ENCODE results near the gene PARD3.
"Not testable (repeated sequence)": the region's sequence is repeated elsewhere in the genome, so short reads cannot be mapped to it uniquely, and the experiment has no call there.

PARD3 gene

GRCh38 chr10:34762603-34763299, 52.3 kb downstream of the PARD3 start:
- DNase-seq: no peak

- DNase-seq: no peak
These were observed 52.9 kb downstream of the PARD3 start for GRCh38 chr10:34762156-34762555.

GRCh38 chr10:34761453-34761852, 53.6 kb downstream of the PARD3 start:
- DNase-seq: no peak

GRCh38 chr10:34760606-34761005, 54.5 kb downstream of the PARD3 start:
- no peak for DNase-seq

- no peak for DNase-seq
These were observed 55.3 kb downstream of the PARD3 start for GRCh38 chr10:34759837-34760215.

GRCh38 chr10:34759161-34759836, 55.8 kb downstream of the PARD3 start:
- no peak for DNase-seq

GRCh38 chr10:34758447-34758996, 56.6 kb downstream of the PARD3 start:
- DNase-seq: no peak

- no peak for DNase-seq
These were observed 57.2 kb downstream of the PARD3 start for GRCh38 chr10:34757933-34758332.

- not testable (repeated sequence) for DNase-seq
These were observed 57.9 kb downstream of the PARD3 start for GRCh38 chr10:34757181-34757580.

- DNase-seq: no peak
These were observed 58.5 kb downstream of the PARD3 start for GRCh38 chr10:34756584-34756983.

GRCh38 chr10:34753014-34753757, 61.9 kb downstream of the PARD3 start:
- no peak for DNase-seq

GRCh38 chr10:34751272-34751671, 63.8 kb downstream of the PARD3 start:
- no peak for DNase-seq

- not testable (repeated sequence) for DNase-seq
These were observed 64.3 kb downstream of the PARD3 start for GRCh38 chr10:34750795-34751194.

- no peak for DNase-seq
These were observed 66.3 kb downstream of the PARD3 start for GRCh38 chr10:34748767-34749166.

GRCh38 chr10:34748357-34748756, 66.7 kb downstream of the PARD3 start:
- no peak for DNase-seq

GRCh38 chr10:34746094-34746493, 69.0 kb downstream of the PARD3 start:
- no peak for DNase-seq

GRCh38 chr10:34745244-34745643, 69.9 kb downstream of the PARD3 start:
- DNase-seq: no peak

- no peak for DNase-seq
These were observed 70.5 kb downstream of the PARD3 start for GRCh38 chr10:34744590-34744989.

- DNase-seq: no peak
These were observed 71.3 kb downstream of the PARD3 start for GRCh38 chr10:34743814-34744213.

- no peak for DNase-seq
These were observed 72.6 kb downstream of the PARD3 start for GRCh38 chr10:34742456-34742855.

- not testable (repeated sequence) for DNase-seq
These were observed 74.0 kb downstream of the PARD3 start for GRCh38 chr10:34741087-34741486.

- no peak for DNase-seq
These were observed 74.8 kb downstream of the PARD3 start for GRCh38 chr10:34740321-34740720.

- no peak for DNase-seq
These were observed 75.2 kb downstream of the PARD3 start for GRCh38 chr10:34739915-34740314.

GRCh38 chr10:34737772-34738169, 77.3 kb downstream of the PARD3 start:
- no peak for DNase-seq
